Central memory CD8-positive, alpha-beta T cell (primary cell): ENCODE data around the gene PRAMEF14.
"Not testable (repeated sequence)": the region's sequence is repeated elsewhere in the genome, so short reads cannot be mapped to it uniquely, and the experiment has no call there.

Experiments
- ATAC-seq: fragments of 150-1000 bp; cut with Tn5 transposase; replicated peaks from 2 replicates; pipeline ENCODE4 v1.10.0; 2022; ENCODE audit warnings: mild to moderate bottlenecking, moderate FRiP score, moderate number of reproducible peaks; ENCODE audit not compliant: poor library complexity, severe bottlenecking; ENCODE audit errors: extremely low read depth
- DNase-seq, 2 donors: peaks; one replicate each; pipeline ENCODE4 v3.0.0; 2021; ENCODE audit warnings: low spot score in 2 of 2
- H3K27ac Mint-ChIP-seq: one replicate; pipeline ENCODE4 v1.8.0; 2022; ENCODE audit warnings: low read depth, mild to moderate bottlenecking, moderate library complexity, mixed read lengths
- H3K27me3 Mint-ChIP-seq: one replicate; pipeline ENCODE4 v1.8.0; 2022; ENCODE audit warnings: mixed read lengths
- H3K36me3 Mint-ChIP-seq: one replicate; pipeline ENCODE4 v1.8.0; 2022; ENCODE audit warnings: mild to moderate bottlenecking, moderate library complexity, mixed read lengths; ENCODE audit not compliant: insufficient read depth
- H3K4me1 Mint-ChIP-seq: one replicate; pipeline ENCODE4 v1.8.0; 2022; ENCODE audit warnings: mixed read lengths
- H3K4me3 Mint-ChIP-seq: one replicate; pipeline ENCODE4 v1.8.0; 2022; ENCODE audit warnings: mild to moderate bottlenecking, moderate library complexity, mixed read lengths
- H3K9me3 Mint-ChIP-seq: one replicate; pipeline ENCODE4 v1.8.0; 2022; ENCODE audit warnings: mixed read lengths

The PRAMEF14 gene, protein sequence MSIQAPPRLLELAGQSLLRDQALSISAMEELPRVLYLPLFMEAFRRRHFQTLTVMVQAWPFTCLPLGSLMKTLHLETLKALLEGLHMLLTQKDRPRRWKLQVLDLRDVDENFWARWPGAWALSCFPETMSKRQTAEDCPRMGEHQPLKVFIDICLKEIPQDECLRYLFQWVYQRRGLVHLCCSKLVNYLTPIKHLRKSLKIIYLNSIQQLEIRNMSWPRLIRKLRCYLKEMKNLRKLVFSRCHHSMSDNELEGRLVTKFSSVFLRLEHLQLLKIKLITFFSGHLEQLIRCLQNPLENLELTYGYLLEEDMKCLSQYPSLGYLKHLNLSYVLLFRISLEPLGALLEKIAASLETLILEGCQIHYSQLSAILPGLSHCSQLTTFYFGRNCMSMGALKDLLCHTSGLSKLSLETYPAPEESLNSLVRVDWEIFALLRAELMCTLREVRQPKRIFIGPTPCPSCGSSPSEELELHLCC

GRCh38 chr1:13347034-13347433, at the start of gene PRAMEF14:
Gene PRAMEF14 (minus strand): TSS chr1:13347134. CDS start chr1:13345314, 1,820 bp downstream.
- not testable (repeated sequence) for DNase-seq, H3K9me3 Mint-ChIP-seq

GRCh38 chr1:13395311-13395710, 48.4 kb upstream of the PRAMEF14 start:
- not testable (repeated sequence) for DNase-seq, ATAC-seq, H3K4me3 Mint-ChIP-seq, H3K36me3 Mint-ChIP-seq, H3K4me1 Mint-ChIP-seq, H3K27me3 Mint-ChIP-seq, H3K27ac Mint-ChIP-seq, H3K9me3 Mint-ChIP-seq

More at GRCh38 chr1:13347034-13347433, at the start of gene PRAMEF14:
- H3K36me3 Mint-ChIP-seq, H3K4me3 Mint-ChIP-seq, ATAC-seq, H3K27ac Mint-ChIP-seq, H3K4me1 Mint-ChIP-seq, H3K27me3 Mint-ChIP-seq: not testable (repeated sequence)

DNA sequence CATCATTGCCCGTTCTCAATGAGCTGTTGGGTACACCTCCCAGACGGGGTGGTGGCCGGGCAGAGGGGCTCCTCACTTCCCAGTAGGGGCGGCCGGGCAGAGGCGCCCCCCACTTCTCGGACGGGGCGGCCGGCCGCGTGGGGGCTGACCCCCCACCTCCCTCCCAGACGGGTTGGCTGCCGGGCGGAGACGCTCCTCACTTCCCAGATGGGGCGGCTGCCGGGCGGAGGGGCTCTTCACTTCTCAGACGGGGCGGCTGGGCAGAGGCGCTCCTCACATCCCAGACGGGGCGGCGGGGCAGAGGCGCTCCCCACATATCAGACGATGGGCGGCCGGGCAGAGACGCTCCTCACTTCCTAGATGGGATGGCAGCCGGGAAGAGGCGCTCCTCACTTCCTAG, 47.8 kb upstream of the PRAMEF14 start:
- not testable (repeated sequence) for H3K27ac Mint-ChIP-seq, DNase-seq, H3K36me3 Mint-ChIP-seq, ATAC-seq, H3K9me3 Mint-ChIP-seq, H3K4me1 Mint-ChIP-seq, H3K4me3 Mint-ChIP-seq, H3K27me3 Mint-ChIP-seq

GRCh38 chr1:13393004-13393403, 46.1 kb upstream of the PRAMEF14 start:
- H3K4me1 Mint-ChIP-seq, H3K27me3 Mint-ChIP-seq, H3K9me3 Mint-ChIP-seq, H3K27ac Mint-ChIP-seq, DNase-seq, H3K36me3 Mint-ChIP-seq, ATAC-seq, H3K4me3 Mint-ChIP-seq: not testable (repeated sequence)

GRCh38 chr1:13389332-13389731, 42.4 kb upstream of the PRAMEF14 start, which contains the start of gene PRAMEF17:
Gene PRAMEF17 (plus strand): TSS chr1:13389632. CDS start chr1:13389658, 26 bp downstream.
- H3K27me3 Mint-ChIP-seq, H3K4me1 Mint-ChIP-seq, DNase-seq, ATAC-seq, H3K36me3 Mint-ChIP-seq, H3K9me3 Mint-ChIP-seq, H3K27ac Mint-ChIP-seq, H3K4me3 Mint-ChIP-seq: not testable (repeated sequence)

DNA sequence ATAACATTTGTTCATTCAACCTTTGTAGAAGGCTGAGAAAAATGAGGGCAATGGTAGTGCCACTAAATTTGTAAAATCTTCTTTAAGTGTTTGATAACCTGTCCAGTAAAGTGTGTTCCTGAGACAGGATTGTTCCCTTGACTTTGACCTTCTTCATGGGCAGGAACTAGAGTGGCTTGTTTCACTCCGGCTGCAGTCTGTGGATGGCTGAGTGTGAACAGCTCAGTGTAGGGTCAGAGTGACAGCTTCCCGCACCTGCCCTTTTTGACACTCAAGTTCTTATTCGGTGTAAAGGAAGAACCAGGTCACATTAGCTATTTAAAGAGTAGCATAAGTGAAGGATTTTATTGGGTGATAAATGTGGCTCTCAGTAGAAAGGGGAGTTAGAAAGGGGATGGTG, 33.4 kb upstream of the PRAMEF14 start:
- H3K9me3 Mint-ChIP-seq, H3K27me3 Mint-ChIP-seq, H3K4me3 Mint-ChIP-seq, H3K36me3 Mint-ChIP-seq, ATAC-seq, H3K4me1 Mint-ChIP-seq, DNase-seq, H3K27ac Mint-ChIP-seq: not testable (repeated sequence)

DNA sequence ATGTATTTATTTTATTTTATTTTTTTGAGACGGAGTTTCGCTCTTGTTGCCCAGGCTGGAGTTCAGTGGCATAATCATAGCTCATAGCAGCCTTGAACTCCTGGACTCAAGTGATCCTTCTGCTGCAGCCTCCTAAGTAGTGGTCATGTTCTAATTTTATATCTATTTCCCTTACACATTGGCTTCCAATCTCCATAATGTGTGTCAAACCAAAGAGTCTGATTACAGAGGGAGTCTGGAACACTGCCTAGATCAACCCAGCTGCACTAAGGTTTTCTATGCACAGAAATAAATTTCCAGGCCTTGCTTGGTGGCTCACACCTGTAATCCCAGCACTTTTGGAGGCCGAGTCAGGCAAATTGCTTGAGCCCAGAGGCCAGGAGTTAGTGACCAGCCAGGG, 32.0 kb upstream of the PRAMEF14 start:
- ATAC-seq, H3K27ac Mint-ChIP-seq, H3K4me1 Mint-ChIP-seq, H3K36me3 Mint-ChIP-seq, H3K4me3 Mint-ChIP-seq, DNase-seq, H3K9me3 Mint-ChIP-seq, H3K27me3 Mint-ChIP-seq: not testable (repeated sequence)

DNA sequence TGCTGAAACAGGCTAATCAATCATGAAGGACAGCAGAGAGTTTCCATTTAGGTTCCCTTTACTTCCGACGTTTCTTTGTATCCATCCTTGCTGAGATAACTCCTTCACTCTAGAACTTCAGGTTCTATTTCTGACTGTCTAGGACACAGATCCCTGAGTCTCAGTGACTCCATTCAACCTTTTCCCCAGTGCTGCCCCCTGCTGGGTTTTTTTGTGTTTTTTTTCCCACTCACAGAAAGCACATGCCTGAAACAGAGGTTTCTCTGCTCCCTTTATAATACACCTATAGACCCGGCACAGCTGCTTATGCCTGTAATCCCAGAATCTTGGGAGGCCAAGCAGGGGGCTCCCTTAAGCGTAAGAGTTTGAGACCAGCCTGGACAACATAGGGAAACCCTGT, 21.6 kb upstream of the PRAMEF14 start:
- not testable (repeated sequence) for ATAC-seq, H3K36me3 Mint-ChIP-seq, H3K4me3 Mint-ChIP-seq

DNA sequence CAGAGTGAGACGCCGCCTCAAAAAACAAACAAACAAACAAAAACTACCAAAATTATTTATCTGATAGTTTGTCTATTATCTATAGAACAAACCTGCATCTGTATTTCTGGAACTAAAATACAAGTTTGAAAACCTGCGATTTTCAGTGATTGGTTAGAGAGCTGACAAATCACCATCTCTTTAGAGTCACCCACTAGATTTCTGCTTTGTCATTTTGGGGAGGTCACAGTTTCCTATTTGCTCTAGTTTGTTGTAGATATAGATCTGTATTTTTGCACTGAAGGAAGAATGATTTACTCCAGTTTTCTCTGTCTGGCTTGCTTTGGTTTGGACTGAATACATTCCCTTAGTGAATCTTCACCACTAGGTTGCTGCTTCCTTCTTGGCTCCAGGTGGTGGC, 19.6 kb upstream of the PRAMEF14 start:
- ATAC-seq, H3K4me1 Mint-ChIP-seq, H3K36me3 Mint-ChIP-seq, DNase-seq, H3K4me3 Mint-ChIP-seq, H3K9me3 Mint-ChIP-seq, H3K27ac Mint-ChIP-seq: not testable (repeated sequence)
- peaks cover 19% of the 10 kb centered on the region for H3K27me3 Mint-ChIP-seq

More for the DNA sequence above, 21.6 kb upstream of the PRAMEF14 start:
- H3K4me1 Mint-ChIP-seq, H3K27ac Mint-ChIP-seq, H3K9me3 Mint-ChIP-seq, DNase-seq: not testable (repeated sequence)
- peaks cover 19% of the 10 kb centered on the region for H3K27me3 Mint-ChIP-seq

DNA sequence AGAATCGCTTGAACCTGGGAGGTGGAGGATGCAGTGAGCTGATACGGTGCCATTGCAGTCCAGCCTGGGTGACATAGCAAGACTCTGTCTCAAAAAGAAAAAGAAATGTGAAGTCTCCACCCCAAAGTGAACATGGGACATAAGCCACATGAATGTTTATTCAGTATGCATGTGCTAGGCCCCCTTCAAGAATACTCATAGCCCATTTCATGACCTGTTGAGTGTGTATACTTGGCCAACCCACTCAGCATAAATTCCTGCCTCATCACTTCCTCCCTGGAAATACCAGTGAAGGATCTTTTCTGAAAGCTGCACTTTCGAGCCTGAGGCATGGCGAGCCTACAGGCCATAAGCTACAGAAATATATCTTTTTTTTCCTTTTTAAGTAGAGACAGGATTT, 18.0 kb upstream of the PRAMEF14 start:
- H3K4me3 Mint-ChIP-seq, DNase-seq, H3K4me1 Mint-ChIP-seq, ATAC-seq, H3K36me3 Mint-ChIP-seq, H3K27ac Mint-ChIP-seq, H3K9me3 Mint-ChIP-seq: not testable (repeated sequence)
- H3K27me3 Mint-ChIP-seq = peaks cover 11% of the 10 kb centered on the region

GRCh38 chr1:13362364-13362763, 15.4 kb upstream of the PRAMEF14 start:
- not testable (repeated sequence) for H3K36me3 Mint-ChIP-seq, H3K27me3 Mint-ChIP-seq, H3K9me3 Mint-ChIP-seq, ATAC-seq, H3K4me3 Mint-ChIP-seq, H3K4me1 Mint-ChIP-seq, DNase-seq, H3K27ac Mint-ChIP-seq

GRCh38 chr1:13356774-13357173, 9.8 kb upstream of the PRAMEF14 start:
- DNase-seq, H3K27me3 Mint-ChIP-seq, ATAC-seq, H3K9me3 Mint-ChIP-seq, H3K4me1 Mint-ChIP-seq, H3K27ac Mint-ChIP-seq, H3K36me3 Mint-ChIP-seq, H3K4me3 Mint-ChIP-seq: not testable (repeated sequence)

DNA sequence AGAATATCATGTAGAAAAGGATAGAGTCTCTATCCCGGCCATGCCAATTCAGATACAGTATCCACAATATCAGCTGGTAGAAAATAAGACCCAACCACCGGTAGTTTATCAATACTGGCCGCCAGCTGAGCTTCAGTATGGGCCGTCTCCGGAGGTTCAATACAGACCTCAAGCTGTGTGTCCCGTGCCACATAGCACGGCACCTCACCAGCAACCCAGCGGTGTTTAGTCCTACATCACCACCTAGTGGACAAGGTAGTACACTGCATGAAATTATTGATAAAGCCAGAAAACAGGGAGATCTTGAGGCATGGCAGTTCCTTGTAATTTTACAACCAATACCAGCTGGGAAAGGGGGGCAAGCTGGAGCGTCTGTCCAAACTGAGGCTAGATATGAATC, 7.5 kb upstream of the PRAMEF14 start:
- H3K27me3 Mint-ChIP-seq, H3K36me3 Mint-ChIP-seq, H3K9me3 Mint-ChIP-seq, H3K4me3 Mint-ChIP-seq, DNase-seq, H3K4me1 Mint-ChIP-seq, H3K27ac Mint-ChIP-seq, ATAC-seq: not testable (repeated sequence)
